ENCODE measurements around the gene DYSF.

DYSF gene

DNA sequence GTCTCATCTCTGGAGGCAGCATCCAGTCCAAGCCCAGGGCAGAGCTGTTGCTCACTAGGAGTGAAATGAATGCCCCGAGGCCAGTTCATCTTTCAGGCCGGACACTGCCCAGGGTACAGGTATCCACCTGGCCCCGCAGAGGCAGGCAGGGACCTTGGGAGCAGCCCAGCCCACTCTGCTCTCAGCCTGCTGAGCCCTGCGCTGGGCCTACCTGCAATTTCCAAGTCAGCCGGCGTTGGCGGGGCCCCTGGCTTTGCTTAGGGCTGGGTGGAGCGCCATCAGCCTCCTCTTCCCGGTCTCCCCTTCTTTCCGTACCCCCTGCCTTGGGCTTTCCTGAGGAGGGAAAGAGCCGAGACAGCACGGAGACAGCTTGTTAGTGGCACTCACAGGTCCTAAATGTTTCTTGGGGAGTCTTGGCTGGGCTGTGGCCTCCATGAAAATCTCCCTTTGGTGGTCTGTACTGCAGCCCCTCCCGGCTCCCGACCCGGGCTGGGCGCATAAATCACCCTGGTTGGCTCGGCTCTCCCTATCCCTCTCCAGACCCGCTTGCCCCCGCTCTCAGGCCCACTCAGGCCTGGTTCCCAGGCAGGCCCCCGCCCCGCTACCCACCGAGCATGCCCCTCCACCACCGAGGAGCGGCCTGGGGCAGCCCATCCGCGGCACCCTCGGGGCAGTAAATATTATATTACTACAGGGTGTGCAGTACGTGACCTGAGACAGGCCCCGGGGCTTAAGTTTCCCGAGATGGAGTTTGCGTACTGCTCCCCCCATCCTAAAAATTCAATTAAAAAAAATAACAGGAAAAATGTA, 106.7 kb downstream of the DYSF start:
- Histone ChIP-seq H3K4me3 (no peak overlapping the region), H3K27ac (peak overlapping the region in 1 of 21 experiments; percentile 7)

GRCh38 chr2:71560638-71561011, 107.3 kb downstream of the DYSF start:
- Histone ChIP-seq H3K27ac (no peak overlapping the region), H3K4me3 (no peak overlapping the region)

DNA sequence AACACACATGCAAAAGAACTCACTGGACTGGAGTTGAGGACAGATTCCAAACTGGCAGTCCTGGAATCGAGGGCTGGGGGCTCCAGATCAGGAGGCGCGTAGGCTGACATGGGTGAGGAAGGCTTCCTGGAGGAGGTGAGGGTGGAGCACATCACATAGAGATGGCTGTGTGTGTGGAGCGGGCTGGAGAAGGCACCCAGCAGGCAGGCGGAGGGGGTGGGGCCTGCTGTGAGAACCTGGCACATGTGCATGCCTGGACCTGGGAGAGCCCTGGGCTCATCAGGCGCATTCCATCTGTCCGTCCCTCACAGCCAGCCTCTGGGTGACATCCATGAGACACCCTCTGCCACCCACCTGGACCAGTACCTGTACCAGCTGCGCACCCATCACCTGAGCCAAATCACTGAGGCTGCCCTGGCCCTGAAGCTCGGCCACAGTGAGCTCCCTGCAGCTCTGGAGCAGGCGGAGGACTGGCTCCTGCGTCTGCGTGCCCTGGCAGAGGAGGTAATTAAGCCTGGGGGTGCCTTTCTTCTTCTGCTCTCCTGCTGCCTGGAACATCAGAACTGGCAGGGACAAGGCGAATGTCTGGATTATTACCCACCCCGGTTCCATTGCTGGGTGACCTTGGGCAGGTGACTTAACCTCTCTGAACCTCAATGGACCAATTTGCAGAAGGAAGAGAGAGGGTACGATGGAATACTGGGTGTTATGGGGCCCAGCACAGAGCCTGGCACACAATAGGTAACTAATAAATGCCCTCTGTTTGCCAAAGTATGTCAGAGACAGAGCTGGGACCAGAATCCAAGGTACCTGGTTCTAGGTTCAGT, 108.3 kb downstream of the DYSF start:
- no peak overlapping the region for H3K4me3 ChIP-seq
- no peak overlapping the region for H3K27ac ChIP-seq

DNA sequence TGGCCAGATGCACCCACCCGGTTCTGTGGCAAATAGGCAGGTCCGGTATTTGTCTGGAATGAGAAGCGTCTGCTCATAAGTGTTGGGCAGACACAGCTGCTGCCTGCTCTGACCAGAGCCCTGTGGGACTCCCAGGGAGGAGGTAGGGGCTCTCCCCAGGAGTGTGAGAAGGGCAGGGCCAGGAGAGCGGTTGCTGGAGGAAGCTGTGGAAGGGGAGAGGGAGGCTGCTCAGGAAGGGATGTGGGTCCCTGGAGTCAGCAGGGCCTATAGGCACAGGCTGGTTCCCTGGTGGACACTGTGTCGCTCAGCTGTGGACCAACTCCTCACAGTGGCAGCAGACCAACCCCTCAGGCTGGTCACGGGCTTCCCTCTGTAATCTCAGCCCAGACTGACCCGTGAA, 109.2 kb downstream of the DYSF start:
- Histone ChIP-seq H3K27ac (no peak overlapping the region), H3K4me3 (no peak overlapping the region)

GRCh38 chr2:71563872-71564271, 110.5 kb downstream of the DYSF start:
- Histone ChIP-seq H3K4me3 (no peak overlapping the region), H3K27ac (no peak overlapping the region)

GRCh38 chr2:71564361-71564760, 111.0 kb downstream of the DYSF start:
- no peak overlapping the region for H3K27ac ChIP-seq
- no peak overlapping the region for H3K4me3 ChIP-seq

GRCh38 chr2:71564790-71565189, 111.4 kb downstream of the DYSF start:
- Histone ChIP-seq H3K27ac (no peak overlapping the region), H3K4me3 (no peak overlapping the region)

- H3K27ac ChIP-seq, result peak overlapping the region in 5 of 21 experiments; percentile 39 to 70 (median 44)
Observed at GRCh38 chr2:71566372-71566771, 113.0 kb downstream of the DYSF start.

DNA sequence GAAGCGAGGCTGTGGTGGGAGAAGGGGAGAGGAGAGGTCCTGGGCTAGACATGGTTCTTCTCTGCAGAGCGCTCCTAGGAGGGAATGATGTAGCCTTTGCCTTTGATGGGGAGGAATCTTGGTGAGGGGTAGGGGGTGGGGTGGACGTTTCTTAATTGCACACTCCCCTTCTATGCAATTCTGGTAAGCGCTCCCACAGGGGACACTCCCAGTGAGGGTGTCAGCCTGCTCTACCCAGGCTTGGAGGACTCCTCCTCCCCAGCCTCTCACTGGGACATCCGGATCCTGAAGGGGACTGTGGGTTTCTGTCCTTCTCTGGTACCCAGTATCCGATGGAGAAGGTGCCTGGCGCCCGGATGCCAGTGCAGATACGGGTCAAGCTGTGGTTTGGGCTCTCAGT, 114.3 kb downstream of the DYSF start:
- Histone ChIP-seq H3K27ac (no peak overlapping the region), H3K4me3 (no peak overlapping the region)

More at GRCh38 chr2:71566372-71566771, 113.0 kb downstream of the DYSF start:
- no peak overlapping the region for H3K4me3 ChIP-seq

- no peak overlapping the region for H3K4me3 ChIP-seq
- no peak overlapping the region for H3K27ac ChIP-seq
Observed at GRCh38 chr2:71568103-71568502, 114.7 kb downstream of the DYSF start.

GRCh38 chr2:71570511-71570910, 117.2 kb downstream of the DYSF start:
- H3K27ac ChIP-seq, result no peak overlapping the region
- H3K4me3 ChIP-seq, result no peak overlapping the region

- Histone ChIP-seq H3K4me3 (no peak overlapping the region), H3K27ac (no peak overlapping the region)
Observed at GRCh38 chr2:71570951-71571460, 117.6 kb downstream of the DYSF start.

DNA sequence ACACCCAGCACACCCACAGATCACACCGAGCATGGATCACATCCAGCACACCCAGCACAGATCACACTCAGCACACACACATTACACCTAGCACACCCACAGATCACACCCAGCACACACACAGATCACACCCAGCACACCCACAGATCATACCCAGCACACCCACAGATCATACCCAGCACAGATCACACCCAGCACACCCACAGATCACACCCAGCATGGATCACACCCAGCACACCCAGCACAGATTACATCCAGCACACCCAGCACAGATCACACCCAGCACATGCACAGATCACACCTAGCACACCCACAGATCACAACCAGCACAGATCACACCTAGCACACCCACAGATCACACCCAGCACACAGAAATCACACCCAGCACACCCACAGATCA, 118.6 kb downstream of the DYSF start:
- no peak overlapping the region for H3K4me3 ChIP-seq
- no peak overlapping the region for H3K27ac ChIP-seq

- Histone ChIP-seq H3K27ac (peak overlapping the region in 1 of 21 experiments; percentile 57), H3K4me3 (no peak overlapping the region)
Observed at GRCh38 chr2:71575966-71576365, 122.6 kb downstream of the DYSF start.

- Histone ChIP-seq H3K27ac (peak overlapping the region in 3 of 21 experiments; percentile 3 to 57 (median 47)), H3K4me3 (no peak overlapping the region)
Observed at GRCh38 chr2:71576541-71576940, 123.2 kb downstream of the DYSF start.

- H3K4me3 ChIP-seq, result no peak overlapping the region
Observed at GRCh38 chr2:71577209-71577608, 123.8 kb downstream of the DYSF start.

DNA sequence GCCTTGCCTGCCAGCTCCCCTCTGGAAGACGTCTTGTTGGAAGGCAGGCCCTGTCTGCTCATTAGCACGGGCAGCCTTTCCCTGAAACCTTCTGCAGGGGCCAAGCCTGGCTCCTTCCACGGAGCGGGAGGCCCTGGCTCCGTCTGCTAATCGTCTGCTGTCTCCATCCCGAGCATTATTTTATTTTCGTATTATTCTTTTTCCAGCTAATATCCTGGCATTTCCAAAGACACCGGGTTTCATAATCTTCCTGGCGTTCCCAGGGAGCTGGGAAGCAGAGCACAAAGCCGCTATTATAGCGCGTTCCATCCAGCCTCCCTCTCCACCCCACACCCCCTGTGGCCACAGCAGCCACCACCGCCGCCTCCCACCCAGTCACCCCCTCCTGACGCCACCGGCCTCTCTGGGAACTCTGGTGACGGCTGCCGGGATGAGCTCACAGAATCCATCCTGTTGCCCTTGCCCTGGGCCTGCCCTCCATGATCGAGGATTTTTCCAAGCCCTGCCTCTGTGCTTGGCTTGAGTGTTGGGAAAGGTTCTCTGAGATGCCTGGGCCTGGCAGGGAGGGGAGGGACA, 125.5 kb downstream of the DYSF start:
- Histone ChIP-seq H3K4me3 (no peak overlapping the region), H3K27ac (peak overlapping the region in 13 of 21 experiments; percentile 3 to 81 (median 51))

More at GRCh38 chr2:71577209-71577608, 123.8 kb downstream of the DYSF start:
- H3K27ac ChIP-seq, result peak overlapping the region in 2 of 21 experiments; percentile 47 to 81

GRCh38 chr2:71581026-71581425, 127.7 kb downstream of the DYSF start:
- H3K27ac ChIP-seq, result peak overlapping the region in 2 of 21 experiments; percentile 76 to 81
- no peak overlapping the region for H3K4me3 ChIP-seq

DNA sequence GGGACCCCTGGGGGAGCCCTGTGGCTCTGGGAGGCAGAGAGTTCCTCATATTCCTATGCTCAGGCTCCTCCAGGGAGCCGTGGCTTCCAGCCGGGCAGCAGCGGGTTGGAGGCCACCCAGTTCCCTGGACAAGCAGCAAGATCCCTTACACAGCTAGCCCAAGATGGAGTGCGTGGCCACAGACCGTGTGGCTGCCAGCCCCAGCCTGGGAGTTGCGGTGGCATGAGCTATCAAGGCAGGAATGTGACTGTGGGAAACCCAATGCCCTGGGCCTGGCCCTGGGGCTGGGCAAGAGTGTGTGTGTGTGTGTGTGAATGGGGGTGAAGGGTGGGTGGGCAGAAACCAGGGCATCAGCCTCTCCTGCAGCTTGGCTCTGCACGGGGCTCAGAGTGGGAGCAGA, 130.5 kb downstream of the DYSF start:
- no peak overlapping the region for H3K4me3 ChIP-seq
- no peak overlapping the region for H3K27ac ChIP-seq

- no peak overlapping the region for H3K4me3 ChIP-seq
Observed at GRCh38 chr2:71586471-71586870, 133.1 kb downstream of the DYSF start.

More at GRCh38 chr2:71586471-71586870, 133.1 kb downstream of the DYSF start:
- no peak overlapping the region for H3K27ac ChIP-seq
